ENCODE results near the gene KNSTRN. TPM values are rescaled to one million over a fixed set of nuclear protein-coding genes. Genes with fewer than 3 reads are reported as not detected.

KNSTRN gene
- total and polyA plus RNA-seq, 2 of the 13 experiments (the other 11 are each of a cell fraction or from before 2014, with no cell fraction given), result 20.3 to 62.3 TPM

DNA sequence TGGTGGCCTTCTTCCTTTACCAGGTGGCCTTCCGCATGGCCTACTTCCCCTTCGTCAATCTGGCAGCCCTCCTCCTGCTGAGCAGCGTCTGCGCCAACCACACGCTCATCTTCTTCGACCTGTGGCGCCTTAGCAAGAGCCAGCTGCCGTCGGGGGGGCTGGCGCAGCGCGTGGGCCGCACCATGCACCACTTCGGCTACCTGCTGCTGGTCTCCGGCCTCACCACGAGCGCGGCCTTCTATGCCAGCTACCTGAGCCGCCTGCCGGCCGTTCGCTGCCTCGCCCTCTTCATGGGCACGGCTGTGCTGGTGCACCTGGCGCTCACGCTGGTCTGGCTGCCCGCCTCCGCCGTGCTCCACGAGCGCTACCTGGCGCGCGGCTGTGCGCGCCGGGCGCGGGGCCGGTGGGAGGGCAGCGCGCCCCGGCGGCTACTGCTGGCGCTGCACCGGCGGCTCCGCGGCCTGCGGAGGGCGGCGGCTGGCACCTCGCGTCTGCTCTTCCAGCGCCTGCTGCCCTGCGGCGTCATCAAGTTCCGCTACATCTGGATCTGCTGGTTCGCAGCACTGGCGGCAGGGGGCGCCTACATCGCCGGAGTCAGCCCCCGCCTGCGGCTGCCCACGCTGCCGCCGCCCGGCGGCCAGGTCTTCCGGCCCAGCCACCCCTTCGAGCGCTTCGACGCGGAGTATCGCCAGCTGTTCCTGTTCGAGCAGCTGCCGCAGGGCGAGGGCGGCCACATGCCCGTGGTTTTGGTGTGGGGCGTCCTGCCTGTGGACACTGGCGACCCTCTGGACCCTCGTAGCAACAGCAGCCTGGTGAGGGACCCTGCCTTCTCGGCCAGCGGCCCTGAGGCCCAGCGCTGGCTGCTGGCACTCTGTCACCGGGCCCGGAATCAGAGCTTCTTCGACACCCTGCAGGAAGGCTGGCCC, 14.6 kb upstream of the KNSTRN start (continued):
- no peak for TF ChIP-seq CBX2 (IDR thresholded peaks at IDR 0.05; ENCODE audit: low read depth, low read length)
- peak; percentile 82 for TF ChIP-seq CBX2 (CRISPR knock-in tag; IDR thresholded peaks at IDR 0.05; ENCODE audit: low read depth)
- TF ChIP-seq TBX2 (CRISPR knock-in tag; IDR thresholded peaks at IDR 0.05; ENCODE audit: borderline replicate concordance), result peak; percentile 82; the same call in 1 of the 2 replicates
- peak; percentile 97 for TF ChIP-seq ZNF749 (CRISPR knock-in tag; IDR thresholded peaks at IDR 0.05; ENCODE audit: borderline replicate concordance)
- peak; percentile 32; the same call in 1 of the 2 replicates for TF ChIP-seq HNRNPL (IDR thresholded peaks at IDR 0.05; ENCODE audit: low read depth, low read length)
- no peak for TF ChIP-seq DMTF1 (CRISPR knock-in tag; IDR thresholded peaks at IDR 0.05)
- TF ChIP-seq ZNF367 (CRISPR knock-in tag; IDR thresholded peaks at IDR 0.05; ENCODE audit: borderline replicate concordance), result peak; percentile 94
- peak; percentile 72; the same call in 1 of the 2 replicates for TF ChIP-seq AKAP8 (CRISPR knock-in tag; IDR thresholded peaks at IDR 0.05)
- peak; percentile 90; the same call in 1 of the 2 replicates for TF ChIP-seq FOXM1 (CRISPR knock-in tag; IDR thresholded peaks at IDR 0.05)
- no peak for TF ChIP-seq MBNL3 (CRISPR knock-in tag; conservative IDR thresholded peaks at IDR 0.05)
- TF ChIP-seq, protein P1, sequence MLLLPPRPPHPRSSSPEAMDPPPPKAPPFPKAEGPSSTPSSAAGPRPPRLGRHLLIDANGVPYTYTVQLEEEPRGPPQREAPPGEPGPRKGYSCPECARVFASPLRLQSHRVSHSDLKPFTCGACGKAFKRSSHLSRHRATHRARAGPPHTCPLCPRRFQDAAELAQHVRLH (CRISPR knock-in tag; IDR thresholded peaks at IDR 0.05; ENCODE audit: borderline replicate concordance, low read depth), result peak; percentile 97
- peak; percentile 73; the same call in 1 of the 2 replicates for TF ChIP-seq JUNB (CRISPR knock-in tag; IDR thresholded peaks at IDR 0.05; ENCODE audit: borderline replicate concordance)
- TF ChIP-seq, protein P2, sequence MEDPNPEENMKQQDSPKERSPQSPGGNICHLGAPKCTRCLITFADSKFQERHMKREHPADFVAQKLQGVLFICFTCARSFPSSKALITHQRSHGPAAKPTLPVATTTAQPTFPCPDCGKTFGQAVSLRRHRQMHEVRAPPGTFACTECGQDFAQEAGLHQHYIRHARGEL (CRISPR knock-in tag; IDR thresholded peaks at IDR 0.05), result no peak
- TF ChIP-seq, protein P3, sequence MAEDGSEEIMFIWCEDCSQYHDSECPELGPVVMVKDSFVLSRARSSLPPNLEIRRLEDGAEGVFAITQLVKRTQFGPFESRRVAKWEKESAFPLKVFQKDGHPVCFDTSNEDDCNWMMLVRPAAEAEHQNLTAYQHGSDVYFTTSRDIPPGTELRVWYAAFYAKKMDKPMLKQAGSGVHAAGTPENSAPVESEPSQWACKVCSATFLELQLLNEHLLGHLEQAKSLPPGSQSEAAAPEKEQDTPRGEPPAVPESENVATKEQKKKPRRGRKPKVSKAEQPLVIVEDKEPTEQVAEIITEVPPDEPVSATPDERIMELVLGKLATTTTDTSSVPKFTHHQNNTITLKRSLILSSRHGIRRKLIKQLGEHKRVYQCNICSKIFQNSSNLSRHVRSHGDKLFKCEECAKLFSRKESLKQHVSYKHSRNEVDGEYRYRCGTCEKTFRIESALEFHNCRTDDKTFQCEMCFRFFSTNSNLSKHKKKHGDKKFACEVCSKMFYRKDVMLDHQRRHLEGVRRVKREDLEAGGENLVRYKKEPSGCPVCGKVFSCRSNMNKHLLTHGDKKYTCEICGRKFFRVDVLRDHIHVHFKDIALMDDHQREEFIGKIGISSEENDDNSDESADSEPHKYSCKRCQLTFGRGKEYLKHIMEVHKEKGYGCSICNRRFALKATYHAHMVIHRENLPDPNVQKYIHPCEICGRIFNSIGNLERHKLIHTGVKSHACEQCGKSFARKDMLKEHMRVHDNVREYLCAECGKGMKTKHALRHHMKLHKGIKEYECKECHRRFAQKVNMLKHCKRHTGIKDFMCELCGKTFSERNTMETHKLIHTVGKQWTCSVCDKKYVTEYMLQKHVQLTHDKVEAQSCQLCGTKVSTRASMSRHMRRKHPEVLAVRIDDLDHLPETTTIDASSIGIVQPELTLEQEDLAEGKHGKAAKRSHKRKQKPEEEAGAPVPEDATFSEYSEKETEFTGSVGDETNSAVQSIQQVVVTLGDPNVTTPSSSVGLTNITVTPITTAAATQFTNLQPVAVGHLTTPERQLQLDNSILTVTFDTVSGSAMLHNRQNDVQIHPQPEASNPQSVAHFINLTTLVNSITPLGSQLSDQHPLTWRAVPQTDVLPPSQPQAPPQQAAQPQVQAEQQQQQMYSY (CRISPR knock-in tag; IDR thresholded peaks at IDR 0.05), result peak; percentile 72; the same call in 1 of the 2 replicates
- peak; percentile 98 for TF ChIP-seq KLF6 (CRISPR knock-in tag; IDR thresholded peaks at IDR 0.05)
- TF ChIP-seq FOXP1 (IDR thresholded peaks at IDR 0.05), result no peak
- no peak for TF ChIP-seq FOXP1 (CRISPR knock-in tag; IDR thresholded peaks at IDR 0.05)
- TF ChIP-seq ZNF451 (CRISPR knock-in tag; IDR thresholded peaks at IDR 0.05), result peak; percentile 97
- peak; percentile 91 for TF ChIP-seq HIVEP1 (CRISPR knock-in tag; IDR thresholded peaks at IDR 0.05)
